K562 (cell line): ENCODE measurements around the gene SPOCK3. TPM values are rescaled to one million over a fixed set of nuclear protein-coding genes. Genes with fewer than 3 reads are reported as not detected.

Source experiments
- ATAC-seq: fragments of 200-7000 bp; cut with Tn5 transposase; 3 replicates; pipeline ENCODE4 v1.9.1; 2020; ENCODE audit warnings: moderate library complexity
- BruUV-seq: library from RNA; stranded (reverse); fragments of 400-500 nt; replicated peaks from 2 replicates; lab custom pipeline; 2021; lab: Mats Ljungman, UMichigan
- CTCF ChIA-PET: fragments of 300-600 bp; formaldehyde crosslinking; extraction: SDS; loops from one replicate; lab custom pipeline; 2021; ENCODE audit warnings: low intra/inter-chr PET ratio; lab: Yijun Ruan, JAX
- POLR2A ChIA-PET: fragments of 300-600, 350-650 bp; sonication (Branson Sonifier 250); formaldehyde crosslinking; extraction: SDS; loops from one replicate; lab custom pipeline; 2021; ENCODE audit warnings: antibody characterized with exemption, inconsistent platforms; lab: Yijun Ruan, JAX
- DNase-seq, 4 experiments: peaks; one replicate each; pipeline versions ENCODE4 v3.0.0 to v3.0.0-alpha.2; 2011 to 2018; ENCODE audit warnings: low spot score in 3 of 4, mixed read lengths in 3 of 4; ENCODE audit errors: extremely low read depth in 1 of 4
- FAIRE-seq: peaks from 2 replicates; lab custom pipeline; 2011; peaks lifted over from hg19 to GRCh38; lab: Jason Lieb, UNC
- H2AFZ ChIP-seq: 2 replicates; pipeline ENCODE4 v1.6.0; 2011; ENCODE audit warnings: low read depth, low read length, control low read depth, inconsistent platforms
- H3K27ac ChIP-seq: fragments of 200-600 bp; 3 replicates; pipeline ENCODE4 v1.8.0; 2011; ENCODE audit warnings: low read depth, mild to moderate bottlenecking, control low read depth, inconsistent platforms, low read length, moderate library complexity, mixed read lengths; ENCODE audit errors: extremely low read depth
- H3K27me3 ChIP-seq, 2 experiments: fragments of 300-600 bp in 1 of 2; 2 replicates in 1 of 2; 3 replicates in 1 of 2; pipeline versions ENCODE4 v1.6.0 to v1.8.0; 2011; ENCODE audit warnings: inconsistent platforms in 2 of 2, low read length in 2 of 2, mild to moderate bottlenecking in 1 of 2, mixed read lengths in 1 of 2, moderate library complexity in 1 of 2; ENCODE audit not compliant: control insufficient read depth in 2 of 2, insufficient read depth in 2 of 2
- H3K36me3 ChIP-seq: fragments of 300-600 bp; 3 replicates; pipeline ENCODE4 v1.8.0; 2011; ENCODE audit warnings: mild to moderate bottlenecking, low read length, inconsistent platforms; ENCODE audit not compliant: control insufficient read depth, insufficient read depth
- H3K4me1 ChIP-seq, 2 experiments: fragments of 200-600 bp in 1 of 2; replicated peaks in 1 of 2; 2 replicates in 1 of 2; 3 replicates in 1 of 2; pipeline versions ENCODE4 v1.5.1 to v1.8.0; 2011; ENCODE audit warnings: inconsistent platforms in 2 of 2, low read length in 2 of 2, mild to moderate bottlenecking in 1 of 2, mixed read lengths in 1 of 2, moderate library complexity in 1 of 2; ENCODE audit not compliant: control insufficient read depth in 2 of 2, insufficient read depth in 2 of 2
- H3K4me2 ChIP-seq: 2 replicates; pipeline ENCODE4 v1.6.1; 2011; ENCODE audit warnings: low read length, control low read depth, inconsistent platforms, mixed read lengths; ENCODE audit not compliant: insufficient read depth
- H3K4me3 ChIP-seq: fragments of 200-600 bp; sonication (generic), shearing (Covaris generic); 2 replicates; pipeline ENCODE4 v1.5.1; 2016; ENCODE audit warnings: control low read depth, inconsistent platforms
- H3K79me2 ChIP-seq: fragments of 200-600 bp; 3 replicates; pipeline ENCODE4 v1.8.0; 2011; ENCODE audit warnings: low read length, inconsistent platforms; ENCODE audit not compliant: control insufficient read depth, insufficient read depth
- H3K9ac ChIP-seq, 2 experiments: 2 replicates each; pipeline versions ENCODE4 v1.6.0 to v1.6.1; 2011; ENCODE audit warnings: low read depth in 2 of 2, low read length in 2 of 2, control low read depth in 1 of 2, inconsistent platforms in 1 of 2, mild to moderate bottlenecking in 1 of 2, mixed read lengths in 1 of 2; ENCODE audit not compliant: insufficient read depth in 1 of 2
- H3K9me1 ChIP-seq: one replicate; pipeline ENCODE4 v1.6.0; 2011; ENCODE audit warnings: inconsistent platforms, mild to moderate bottlenecking, low read length, moderate library complexity; ENCODE audit not compliant: control insufficient read depth, insufficient read depth
- H3K9me3 ChIP-seq: replicated peaks from 2 replicates; pipeline ENCODE4 v1.5.1; 2011; ENCODE audit warnings: low read depth, low read length, inconsistent platforms; ENCODE audit not compliant: control insufficient read depth, insufficient read depth
- H4K20me1 ChIP-seq: replicated peaks from 2 replicates; pipeline ENCODE4 v1.6.1; 2011; ENCODE audit warnings: low read length, inconsistent platforms, mixed read lengths; ENCODE audit not compliant: control insufficient read depth, insufficient read depth
- BACH1 ChIP-seq: fragments of 200-800 bp; sonication (Bioruptor generic); IDR thresholded peaks from 2 replicates; pipeline ENCODE4 v1.6.1; 2016; ENCODE audit warnings: missing genetic modification characterization, missing compliant biosample characterization
- CAMTA2 ChIP-seq: fragments of 250-450 bp; sonication (Bioruptor Pico); conservative IDR thresholded peaks from 2 replicates; pipeline ENCODE4 v1.5.1; 2022
- EHMT2 ChIP-seq: fragments of 450-650 bp; IDR thresholded peaks from 2 replicates; pipeline ENCODE4 v1.6.1; 2018; ENCODE audit warnings: antibody characterized with exemption
- HSF4 ChIP-seq: fragments of 250-450 bp; sonication (Bioruptor Pico); IDR thresholded peaks from 2 replicates; pipeline ENCODE4 v2.1.2; 2022; ENCODE audit warnings: mild to moderate bottlenecking, moderate library complexity, borderline replicate concordance
- SMARCE1 ChIP-seq: fragments of 450-650 bp; IDR thresholded peaks from 2 replicates; pipeline ENCODE4 v1.7.1; 2016; ENCODE audit warnings: mild to moderate bottlenecking
- SREBF1 ChIP-seq: fragments of 150-350 bp; IDR thresholded peaks from 2 replicates; pipeline ENCODE4 v1.6.1; 2014; ENCODE audit warnings: antibody characterized with exemption, low read depth, low read length, borderline replicate concordance
- TCF3 ChIP-seq: sonication (generic); formaldehyde crosslinking; IDR thresholded peaks from 2 replicates; pipeline ENCODE4 v1.4.0; 2020; ENCODE audit warnings: mild to moderate bottlenecking, missing genetic modification reagents
- ZKSCAN8 ChIP-seq: fragments of 200-800 bp; sonication (Bioruptor generic); IDR thresholded peaks from 2 replicates; pipeline ENCODE4 v1.6.1; 2016; ENCODE audit warnings: missing genetic modification characterization, missing compliant biosample characterization
- ZNF668 ChIP-seq: fragments of 250-450 bp; sonication (Bioruptor Pico); IDR thresholded peaks from 2 replicates; pipeline ENCODE4 v1.8.0; 2022; ENCODE audit warnings: mild to moderate bottlenecking, inconsistent platforms
- ZNF696 ChIP-seq: fragments of 250-450 bp; sonication (Bioruptor Pico); conservative IDR thresholded peaks from 2 replicates; pipeline ENCODE4 v1.4.0; 2020; ENCODE audit warnings: mild to moderate bottlenecking, moderate library complexity
- WGBS: fragments of 100-300 bp; shearing (Covaris generic); methylation state at CpG from one replicate; pipeline ENCODE4 v1.1.6; 2016; ENCODE audit warnings: low coverage, mixed read lengths; ENCODE audit not compliant: insufficient coverage; ENCODE audit errors: missing lambda C conversion rate; 5-methylcytosine and 5-hydroxymethylcytosine counted together
- in situ Hi-C: fragments of 300-500 bp; cut with MboI; formaldehyde crosslinking; loops from 4 replicates; pipeline ENCODE4 v1.15.0; 2018; ENCODE audit warnings: inconsistent platforms, mixed read lengths
- intact Hi-C: fragments of 100-400 bp; cut with micrococcal nuclease; formaldehyde crosslinking; loops from 2 replicates; pipeline ENCODE4 v1.14.2; 2022
- polyA plus RNA-seq, 8 experiments: library from polyadenylated mRNA; depleted of rRNA in 4 of 8; stranded (reverse) in 5 of 8; unstranded in 3 of 8; fragments of >200 nt; fragmentation: Nextera tagmentation in 2 of 8; fragmentation: Illumina TruSeq in 1 of 8; extraction: Ambion mirVana in 2 of 8; extraction: Trizol in 1 of 8; gene quantifications; 2 replicates each; pipeline versions ENCODE4 v1.2.1 to v1.2.3, GENCODE V29; 2011 to 2014; ENCODE audit warnings: inconsistent platforms in 1 of 8, missing spikeins in 1 of 8
- total RNA-seq, 7 experiments: library from RNA; depleted of rRNA in 6 of 7; stranded (reverse); fragments of >200 nt in 6 of 7; fragmentation: Illumina TruSeq in 2 of 7; extraction: Trizol in 2 of 7; gene quantifications; 2 replicates each; pipeline versions ENCODE4 v1.2.1 to v1.2.3, GENCODE V29; 2011 to 2021; ENCODE audit warnings: low replicate concordance in 1 of 7
- TF ChIP-seq, protein P1 (sequence below), 2 experiments: fragments of 450-650 bp; formaldehyde crosslinking in 1 of 2; IDR thresholded peaks; 2 replicates each; pipeline versions ENCODE4 v1.4.0 to v1.6.1; 2014 to 2020; ENCODE audit warnings: mild to moderate bottlenecking in 2 of 2, borderline replicate concordance in 1 of 2, low read depth in 1 of 2
- TF ChIP-seq, protein P2 (sequence below): sonication (generic); formaldehyde crosslinking; IDR thresholded peaks from 2 replicates; pipeline ENCODE4 v1.8.1; 2022; ENCODE audit warnings: missing genetic modification reagents

Gene SPOCK3
- total and polyA plus RNA-seq, 9 of the 15 experiments (the other 6 are each of a cell fraction or from before 2014, with no cell fraction given) = not detected

DNA sequence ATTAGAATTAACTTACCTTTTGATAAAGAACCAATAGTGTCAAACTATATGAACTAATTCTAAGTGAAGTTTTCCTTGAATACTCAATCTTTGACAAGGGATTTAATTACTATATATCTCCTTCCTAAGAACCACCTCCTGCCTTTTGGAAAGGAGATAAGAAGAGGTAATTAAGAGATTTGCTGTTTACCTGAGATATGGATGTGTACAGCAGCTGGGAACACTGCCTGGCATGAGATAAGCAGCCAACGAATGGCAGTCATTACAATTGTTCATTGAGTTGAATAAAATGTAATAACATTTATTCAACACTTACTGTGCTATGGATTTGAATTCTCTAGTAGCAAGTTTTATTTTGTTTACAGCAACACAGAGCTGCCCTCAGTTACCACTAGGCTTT lies 407.1 kb downstream of the SPOCK3 start:
- 0% methylated on average over 1 of the region's 1 CpG for WGBS
- Histone ChIP-seq H3K9ac (no peak overlapping the region), H2AFZ (no peak overlapping the region), H3K36me3 (no peaks in the 10 kb centered on the region), H3K79me2 (no peaks in the 10 kb centered on the region), H3K27ac (no peak overlapping the region), H3K9me1 (no peaks in the 10 kb centered on the region), H3K4me3 (no peak overlapping the region), H4K20me1 (no peaks in the 10 kb centered on the region), H3K4me1 (no peaks in the 10 kb centered on the region), H3K27me3 (no peaks in the 10 kb centered on the region), H3K9me3 (no peaks in the 10 kb centered on the region), H3K4me2 (no peak overlapping the region)
- in situ Hi-C loops (no loop called here), intact Hi-C loops (no loop called here)
- FAIRE-seq (no peak), DNase-seq (no peak), ATAC-seq (no peak)
- ChIA-PET POLR2A (no interaction called here), CTCF (no interaction called here)
- BruUV-seq = no TSS peak
- TF ChIP-seq EHMT2 (no peak), ZNF696 (CRISPR knock-in tag) (no peak), HSF4 (CRISPR knock-in tag) (no peak), BACH1 (tag) (no peak), TCF3 (CRISPR knock-in tag) (no peak), ZKSCAN8 (no peak), SREBF1 (no peak), CAMTA2 (no peak), SMARCE1 (no peak), ZNF668 (CRISPR knock-in tag) (no peak)
- TF ChIP-seq, protein P1, sequence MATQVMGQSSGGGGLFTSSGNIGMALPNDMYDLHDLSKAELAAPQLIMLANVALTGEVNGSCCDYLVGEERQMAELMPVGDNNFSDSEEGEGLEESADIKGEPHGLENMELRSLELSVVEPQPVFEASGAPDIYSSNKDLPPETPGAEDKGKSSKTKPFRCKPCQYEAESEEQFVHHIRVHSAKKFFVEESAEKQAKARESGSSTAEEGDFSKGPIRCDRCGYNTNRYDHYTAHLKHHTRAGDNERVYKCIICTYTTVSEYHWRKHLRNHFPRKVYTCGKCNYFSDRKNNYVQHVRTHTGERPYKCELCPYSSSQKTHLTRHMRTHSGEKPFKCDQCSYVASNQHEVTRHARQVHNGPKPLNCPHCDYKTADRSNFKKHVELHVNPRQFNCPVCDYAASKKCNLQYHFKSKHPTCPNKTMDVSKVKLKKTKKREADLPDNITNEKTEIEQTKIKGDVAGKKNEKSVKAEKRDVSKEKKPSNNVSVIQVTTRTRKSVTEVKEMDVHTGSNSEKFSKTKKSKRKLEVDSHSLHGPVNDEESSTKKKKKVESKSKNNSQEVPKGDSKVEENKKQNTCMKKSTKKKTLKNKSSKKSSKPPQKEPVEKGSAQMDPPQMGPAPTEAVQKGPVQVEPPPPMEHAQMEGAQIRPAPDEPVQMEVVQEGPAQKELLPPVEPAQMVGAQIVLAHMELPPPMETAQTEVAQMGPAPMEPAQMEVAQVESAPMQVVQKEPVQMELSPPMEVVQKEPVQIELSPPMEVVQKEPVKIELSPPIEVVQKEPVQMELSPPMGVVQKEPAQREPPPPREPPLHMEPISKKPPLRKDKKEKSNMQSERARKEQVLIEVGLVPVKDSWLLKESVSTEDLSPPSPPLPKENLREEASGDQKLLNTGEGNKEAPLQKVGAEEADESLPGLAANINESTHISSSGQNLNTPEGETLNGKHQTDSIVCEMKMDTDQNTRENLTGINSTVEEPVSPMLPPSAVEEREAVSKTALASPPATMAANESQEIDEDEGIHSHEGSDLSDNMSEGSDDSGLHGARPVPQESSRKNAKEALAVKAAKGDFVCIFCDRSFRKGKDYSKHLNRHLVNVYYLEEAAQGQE (IDR thresholded peaks at IDR 0.05; ENCODE audit: borderline replicate concordance) = no peak
- TF ChIP-seq, protein P1 (CRISPR knock-in tag; IDR thresholded peaks at IDR 0.05; ENCODE audit: low read depth) = no peak
- TF ChIP-seq, protein P2, sequence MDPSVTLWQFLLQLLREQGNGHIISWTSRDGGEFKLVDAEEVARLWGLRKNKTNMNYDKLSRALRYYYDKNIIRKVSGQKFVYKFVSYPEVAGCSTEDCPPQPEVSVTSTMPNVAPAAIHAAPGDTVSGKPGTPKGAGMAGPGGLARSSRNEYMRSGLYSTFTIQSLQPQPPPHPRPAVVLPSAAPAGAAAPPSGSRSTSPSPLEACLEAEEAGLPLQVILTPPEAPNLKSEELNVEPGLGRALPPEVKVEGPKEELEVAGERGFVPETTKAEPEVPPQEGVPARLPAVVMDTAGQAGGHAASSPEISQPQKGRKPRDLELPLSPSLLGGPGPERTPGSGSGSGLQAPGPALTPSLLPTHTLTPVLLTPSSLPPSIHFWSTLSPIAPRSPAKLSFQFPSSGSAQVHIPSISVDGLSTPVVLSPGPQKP (CRISPR knock-in tag) = no peak
